ENCODE results near the gene FBXL7.

DNA sequence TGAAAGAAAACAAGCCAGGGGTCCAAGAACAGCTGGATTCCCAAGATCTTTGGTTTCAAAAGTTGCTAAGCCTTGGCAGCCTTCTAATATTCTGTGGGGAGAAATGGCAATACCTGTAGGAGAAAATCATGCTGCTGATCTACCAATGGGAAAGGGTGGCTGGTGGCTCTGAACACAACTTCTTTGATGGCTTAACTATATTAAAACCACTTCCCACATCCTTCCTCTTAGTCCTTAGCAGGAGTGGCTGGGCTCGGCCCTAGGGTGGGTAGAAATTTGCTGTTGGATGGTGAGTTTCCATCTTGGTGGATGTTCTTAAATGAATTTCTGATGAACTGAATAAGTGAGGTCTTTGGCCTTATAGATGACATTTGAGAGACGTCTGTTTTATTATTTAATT, 19.5 kb upstream of the FBXL7 start:
- TF ChIP-seq, protein P1, sequence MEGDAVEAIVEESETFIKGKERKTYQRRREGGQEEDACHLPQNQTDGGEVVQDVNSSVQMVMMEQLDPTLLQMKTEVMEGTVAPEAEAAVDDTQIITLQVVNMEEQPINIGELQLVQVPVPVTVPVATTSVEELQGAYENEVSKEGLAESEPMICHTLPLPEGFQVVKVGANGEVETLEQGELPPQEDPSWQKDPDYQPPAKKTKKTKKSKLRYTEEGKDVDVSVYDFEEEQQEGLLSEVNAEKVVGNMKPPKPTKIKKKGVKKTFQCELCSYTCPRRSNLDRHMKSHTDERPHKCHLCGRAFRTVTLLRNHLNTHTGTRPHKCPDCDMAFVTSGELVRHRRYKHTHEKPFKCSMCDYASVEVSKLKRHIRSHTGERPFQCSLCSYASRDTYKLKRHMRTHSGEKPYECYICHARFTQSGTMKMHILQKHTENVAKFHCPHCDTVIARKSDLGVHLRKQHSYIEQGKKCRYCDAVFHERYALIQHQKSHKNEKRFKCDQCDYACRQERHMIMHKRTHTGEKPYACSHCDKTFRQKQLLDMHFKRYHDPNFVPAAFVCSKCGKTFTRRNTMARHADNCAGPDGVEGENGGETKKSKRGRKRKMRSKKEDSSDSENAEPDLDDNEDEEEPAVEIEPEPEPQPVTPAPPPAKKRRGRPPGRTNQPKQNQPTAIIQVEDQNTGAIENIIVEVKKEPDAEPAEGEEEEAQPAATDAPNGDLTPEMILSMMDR (conservative IDR thresholded peaks at IDR 0.05; ENCODE audit: low read length): no peak
- no peak for TF ChIP-seq EZH2phosphoT487 (IDR thresholded peaks at IDR 0.05; ENCODE audit: borderline replicate concordance, low read depth, low read length)
